Gastroesophageal sphincter (tissue), 4 donors: ENCODE data around the gene CD74. TPM values are rescaled to one million over a fixed set of nuclear protein-coding genes. Genes with fewer than 3 reads are reported as not detected.

ENCODE experiments used
- ATAC-seq: fragments of 150-250 bp; one replicate; pipeline ENCODE4 v1.9.1; 2016; ENCODE audit warnings: mild to moderate bottlenecking, moderate library complexity
- H3K27ac ChIP-seq, 4 donors: fragments of 200-600 bp; sonication (generic) in 3 of 4; 1 replicate in 3 of 4; 2 replicates in 1 of 4; pipeline ENCODE4 v1.5.1; 2016 to 2019
- H3K27me3 ChIP-seq: fragments of 200-600 bp; sonication (generic); one replicate; pipeline ENCODE4 v1.5.1; 2019
- H3K36me3 ChIP-seq, 2 donors: fragments of 200-600 bp; sonication (generic); one replicate each; pipeline ENCODE4 v1.5.1; 2019; ENCODE audit warnings: control low read depth in 1 of 2
- H3K4me1 ChIP-seq, 3 donors: fragments of 200-600 bp; sonication (generic); 1 replicate in 2 of 3; 2 replicates in 1 of 3; pipeline ENCODE4 v1.5.1; 2016 to 2019; ENCODE audit warnings: control low read depth in 2 of 3
- H3K4me3 ChIP-seq, 2 donors: fragments of 200-600 bp; sonication (generic); one replicate each; pipeline ENCODE4 v1.5.1; 2019; ENCODE audit warnings: mild to moderate bottlenecking in 1 of 2, moderate library complexity in 1 of 2
- H3K9me3 ChIP-seq, 3 donors: fragments of 200-600 bp; sonication (generic); one replicate each; pipeline ENCODE4 v1.5.1; 2017 to 2019; ENCODE audit warnings: control low read depth in 2 of 3
- EP300 ChIP-seq: sonication (generic); formaldehyde crosslinking; IDR thresholded peaks from one replicate; pipeline ENCODE4 v1.6.1; 2017; ENCODE audit warnings: antibody characterized with exemption, mild to moderate bottlenecking
- POLR2A ChIP-seq, 2 donors: fragments of 450-650 bp; IDR thresholded peaks; one replicate each; pipeline ENCODE4 v1.6.1; 2017; ENCODE audit warnings: antibody characterized with exemption in 2 of 2, mild to moderate bottlenecking in 2 of 2, moderate library complexity in 1 of 2
- POLR2AphosphoS5 ChIP-seq: sonication (generic); formaldehyde crosslinking; IDR thresholded peaks from one replicate; pipeline ENCODE4 v1.6.1; 2017; ENCODE audit warnings: antibody characterized with exemption
- WGBS, 2 donors: methylation state at CpG; one replicate each; pipeline ENCODE4 v1.1.5; 2018; ENCODE audit warnings: low coverage in 1 of 2; 5-methylcytosine and 5-hydroxymethylcytosine counted together
- total RNA-seq, 4 donors: library from RNA; depleted of rRNA; stranded (reverse); fragments of >200 nt; gene quantifications; one replicate each; pipeline ENCODE4 v1.1.0, GENCODE V29; 2016
- TF ChIP-seq, protein P1 (sequence below), 4 experiments: fragments of 200-600 bp in 2 of 4; fragments of 450-650 bp in 2 of 4; sonication (generic) in 1 of 4; IDR thresholded peaks; one replicate each; pipeline ENCODE4 v1.5.1; 2017 to 2019; ENCODE audit warnings: antibody characterized with exemption in 4 of 4, mild to moderate bottlenecking in 2 of 4, moderate library complexity in 2 of 4

CD74 gene
- total RNA-seq, 4 donors from 2014 or later: 142 to 720 (median 338) TPM

DNA sequence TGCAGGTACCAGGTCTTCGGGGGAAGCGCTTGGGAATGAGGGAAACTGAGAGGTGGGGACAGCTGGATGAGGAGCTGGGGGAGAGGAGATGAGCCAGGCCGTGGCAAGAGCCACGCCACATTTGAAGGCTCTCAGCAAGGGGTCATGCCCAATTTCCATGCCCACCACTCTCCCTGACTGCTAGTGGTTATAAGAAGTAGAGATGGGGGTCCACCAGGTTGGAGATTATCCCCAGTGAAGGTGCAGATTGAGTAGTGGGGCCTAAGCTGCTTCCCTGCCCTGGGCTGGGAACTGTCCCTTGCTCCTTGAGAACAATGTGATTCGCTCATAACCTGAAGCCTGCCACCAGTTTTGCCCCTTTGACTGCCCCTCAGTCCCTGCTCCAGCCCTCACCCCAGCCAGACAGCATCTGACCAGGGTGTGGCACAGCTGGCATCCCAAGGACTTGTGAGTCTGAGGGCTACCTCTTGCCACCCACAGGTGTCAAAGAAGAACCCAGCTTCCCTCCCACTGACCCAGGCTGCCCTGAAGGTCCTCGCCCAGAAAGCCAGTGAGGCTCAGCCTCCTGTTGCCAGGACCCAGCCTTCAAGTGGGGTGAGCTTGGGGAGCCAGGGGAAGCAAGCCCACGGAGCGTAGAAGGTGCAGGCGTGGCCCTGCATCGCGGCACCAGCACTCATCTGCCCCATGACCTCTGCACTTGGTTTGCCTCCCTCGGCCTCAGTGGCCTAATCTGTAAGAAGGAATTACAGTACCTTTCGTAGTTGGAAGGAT is 21.5 kb downstream of the CD74 start:
- 92 to 100% methylated on average over 4 of the region's 13 CpGs for WGBS, 2 donors
- ATAC-seq: no peak
- TF ChIP-seq EP300 (no peak), POLR2A (IDR thresholded peaks at IDR 0.05) (no peak), POLR2AphosphoS5 (no peak)
- TF ChIP-seq, protein P1, sequence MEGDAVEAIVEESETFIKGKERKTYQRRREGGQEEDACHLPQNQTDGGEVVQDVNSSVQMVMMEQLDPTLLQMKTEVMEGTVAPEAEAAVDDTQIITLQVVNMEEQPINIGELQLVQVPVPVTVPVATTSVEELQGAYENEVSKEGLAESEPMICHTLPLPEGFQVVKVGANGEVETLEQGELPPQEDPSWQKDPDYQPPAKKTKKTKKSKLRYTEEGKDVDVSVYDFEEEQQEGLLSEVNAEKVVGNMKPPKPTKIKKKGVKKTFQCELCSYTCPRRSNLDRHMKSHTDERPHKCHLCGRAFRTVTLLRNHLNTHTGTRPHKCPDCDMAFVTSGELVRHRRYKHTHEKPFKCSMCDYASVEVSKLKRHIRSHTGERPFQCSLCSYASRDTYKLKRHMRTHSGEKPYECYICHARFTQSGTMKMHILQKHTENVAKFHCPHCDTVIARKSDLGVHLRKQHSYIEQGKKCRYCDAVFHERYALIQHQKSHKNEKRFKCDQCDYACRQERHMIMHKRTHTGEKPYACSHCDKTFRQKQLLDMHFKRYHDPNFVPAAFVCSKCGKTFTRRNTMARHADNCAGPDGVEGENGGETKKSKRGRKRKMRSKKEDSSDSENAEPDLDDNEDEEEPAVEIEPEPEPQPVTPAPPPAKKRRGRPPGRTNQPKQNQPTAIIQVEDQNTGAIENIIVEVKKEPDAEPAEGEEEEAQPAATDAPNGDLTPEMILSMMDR (IDR thresholded peaks at IDR 0.05): no peak
- H3K9me3 ChIP-seq: no peaks in the 10 kb centered on the region
- H3K4me1 ChIP-seq: no peaks in the 10 kb centered on the region
- H3K4me3 ChIP-seq: no peak overlapping the region
- H3K27me3 ChIP-seq: no peaks in the 10 kb centered on the region
- no peak overlapping the region for H3K27ac ChIP-seq
- H3K36me3 ChIP-seq: peaks cover 0 to 100% of the 10 kb centered on the region in 2 donors

DNA sequence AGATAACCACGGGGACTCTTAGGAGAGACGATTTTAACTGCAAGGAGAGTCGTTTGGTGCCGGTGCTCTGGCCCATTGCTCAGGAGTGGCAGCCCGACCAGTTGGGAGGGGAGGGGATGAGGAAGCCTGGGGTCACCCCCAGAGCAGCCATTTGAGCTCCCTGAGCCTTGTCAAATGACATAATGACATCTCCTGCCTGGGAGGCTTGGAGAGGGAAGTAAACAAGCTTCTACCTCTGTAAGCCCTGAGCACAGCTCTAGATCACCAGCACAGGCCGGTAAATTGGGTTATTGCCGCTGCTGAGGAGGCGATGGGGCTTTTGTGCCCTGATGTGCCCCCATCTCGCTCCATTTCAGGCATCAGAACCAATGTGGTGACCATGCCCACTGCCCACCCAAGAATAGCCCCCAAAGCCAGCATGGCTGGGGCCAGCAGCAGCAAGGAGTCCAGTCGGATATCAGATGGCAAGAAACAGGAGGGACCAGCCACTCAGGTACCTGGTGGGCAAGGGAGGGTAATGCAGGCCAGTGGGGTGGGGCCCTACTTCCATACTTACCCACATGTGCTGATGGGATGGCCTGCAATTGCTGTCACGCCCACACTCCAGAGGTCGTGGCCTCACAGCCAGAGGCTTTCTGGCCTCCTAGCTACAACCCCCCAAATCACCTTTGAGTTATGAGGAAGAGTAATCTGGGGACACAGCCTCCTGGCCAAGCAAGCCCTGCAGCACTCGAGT is 23.0 kb downstream of the CD74 start:
- H3K36me3 ChIP-seq: peaks cover 0 to 100% of the 10 kb centered on the region in 2 donors
- WGBS, 2 donors: 67 to 90% methylated on average over 2 to 7 of the region's 13 CpGs

DNA sequence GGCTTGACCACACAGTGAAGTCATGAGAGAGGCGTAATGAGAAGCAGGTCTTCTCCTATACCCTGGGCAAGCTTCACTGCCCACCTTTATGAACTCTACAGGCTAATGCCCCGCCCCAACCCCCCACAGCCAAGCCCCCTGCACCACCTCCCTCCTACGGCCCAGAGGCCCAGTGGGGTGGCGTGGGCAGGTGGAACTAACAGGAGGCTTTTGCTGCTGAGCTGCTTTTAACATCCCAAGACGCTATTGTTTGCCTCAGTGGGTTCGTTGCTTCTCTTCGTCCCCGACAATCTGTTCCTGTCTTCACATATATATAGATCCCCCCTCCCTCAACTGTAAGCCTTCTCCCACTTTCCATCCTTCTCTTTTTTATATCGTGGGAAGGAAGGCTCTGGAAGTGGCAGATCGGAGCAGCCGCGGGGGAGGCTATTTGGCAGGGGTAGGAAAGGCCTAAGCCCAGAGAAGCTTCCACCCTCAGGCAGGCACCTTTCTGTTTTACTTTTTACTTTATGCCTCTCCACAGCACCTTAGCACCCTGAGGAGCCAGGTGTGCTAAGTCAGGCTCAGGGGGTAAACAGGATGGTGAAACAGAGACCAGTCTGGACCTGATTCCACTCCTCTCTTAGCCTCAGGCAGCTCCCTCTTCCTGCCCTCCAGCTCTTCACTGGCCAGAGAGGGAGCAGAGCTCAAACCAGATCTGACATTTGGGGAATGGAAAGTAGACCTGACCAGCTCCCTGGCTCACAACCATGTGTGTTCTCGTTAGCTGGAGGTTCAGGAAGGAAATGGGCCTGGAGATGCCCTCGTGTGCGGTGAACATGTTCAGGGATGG is 26.5 kb downstream of the CD74 start:
- TF ChIP-seq POLR2AphosphoS5: no peak
- TF ChIP-seq POLR2A (IDR thresholded peaks at IDR 0.05): no peak
- no peak for TF ChIP-seq EP300
- TF ChIP-seq, protein P1 (IDR thresholded peaks at IDR 0.05): no peak
- no peaks in the 10 kb centered on the region for H3K27me3 ChIP-seq
- no peak overlapping the region for H3K27ac ChIP-seq
- H3K4me1 ChIP-seq: no peaks in the 10 kb centered on the region
- peaks cover 0 to 100% of the 10 kb centered on the region in 2 donors for H3K36me3 ChIP-seq
- 77 to 89% methylated on average over 3 to 12 of the region's 15 CpGs for WGBS, 2 donors
- H3K9me3 ChIP-seq: no peaks in the 10 kb centered on the region
- no peak overlapping the region for H3K4me3 ChIP-seq
- no peak for ATAC-seq

More for the DNA sequence above, 23.0 kb downstream of the CD74 start:
- H3K4me1 ChIP-seq: no peaks in the 10 kb centered on the region
- no peaks in the 10 kb centered on the region for H3K9me3 ChIP-seq
- no peaks in the 10 kb centered on the region for H3K27me3 ChIP-seq
- TF ChIP-seq EP300 (no peak), POLR2AphosphoS5 (no peak), POLR2A (IDR thresholded peaks at IDR 0.05) (no peak)
- TF ChIP-seq, protein P1 (IDR thresholded peaks at IDR 0.05): no peak
- ATAC-seq: no peak
- no peak overlapping the region for H3K27ac ChIP-seq
- H3K4me3 ChIP-seq: no peak overlapping the region

DNA sequence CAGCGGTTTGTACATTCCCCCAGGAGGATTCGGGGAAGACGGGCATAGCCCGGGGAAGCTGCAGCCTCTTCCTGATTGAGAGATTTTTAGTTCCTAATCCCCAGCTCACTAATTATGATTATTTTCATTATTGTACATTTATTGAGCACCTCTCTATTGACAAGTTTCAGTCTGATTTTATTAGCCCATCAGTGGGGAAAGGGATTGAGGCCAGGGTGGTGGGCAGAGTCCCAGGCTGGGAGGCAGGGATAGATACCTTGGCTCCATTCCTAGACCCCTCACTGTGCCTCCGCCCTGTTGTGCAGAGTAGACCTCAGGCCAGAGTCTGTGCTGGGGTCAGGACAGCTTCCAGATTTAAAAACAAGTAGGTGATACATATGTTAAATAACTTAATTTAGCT is 28.0 kb downstream of the CD74 start:
- Histone ChIP-seq H3K27ac (no peak overlapping the region), H3K9me3 (no peaks in the 10 kb centered on the region), H3K4me3 (no peak overlapping the region), H3K36me3 (peaks cover 0 to 100% of the 10 kb centered on the region in 2 donors), H3K27me3 (no peaks in the 10 kb centered on the region), H3K4me1 (no peaks in the 10 kb centered on the region)
- no peak for ATAC-seq
- 85 to 95% methylated on average over 5 of the region's 5 CpGs for WGBS, 2 donors
- TF ChIP-seq EP300 (no peak), POLR2A (IDR thresholded peaks at IDR 0.05) (no peak), POLR2AphosphoS5 (no peak)
- TF ChIP-seq, protein P1 (IDR thresholded peaks at IDR 0.05): no peak
